Ishikawa (cell line): ENCODE results near the gene ELAVL1.

Source experiments
- CEBPB ChIP-seq: IDR thresholded peaks from 2 replicates; pipeline ENCODE4 v1.6.1; 2012
- CREB1 ChIP-seq: IDR thresholded peaks from 2 replicates; pipeline ENCODE4 v1.6.1; 2012; ENCODE audit warnings: low read depth
- EGR1 ChIP-seq: IDR thresholded peaks from 2 replicates; pipeline ENCODE4 v1.6.1; 2012
- EP300 ChIP-seq: IDR thresholded peaks from 2 replicates; pipeline ENCODE4 v1.6.1; 2012; ENCODE audit warnings: borderline replicate concordance
- FOXM1 ChIP-seq: IDR thresholded peaks from 2 replicates; pipeline ENCODE4 v1.6.1; 2012; ENCODE audit warnings: low read depth, borderline replicate concordance
- MAX ChIP-seq: IDR thresholded peaks from 2 replicates; pipeline ENCODE4 v1.6.1; 2012
- NFIC ChIP-seq: IDR thresholded peaks from 2 replicates; pipeline ENCODE4 v1.6.1; 2012
- RAD21 ChIP-seq: IDR thresholded peaks from 2 replicates; pipeline ENCODE4 v1.6.1; 2012; ENCODE audit warnings: low read depth
- TAF1 ChIP-seq: IDR thresholded peaks from 2 replicates; pipeline ENCODE4 v1.6.1; 2012; ENCODE audit warnings: low read depth, mild to moderate bottlenecking
- TCF12 ChIP-seq: IDR thresholded peaks from 2 replicates; pipeline ENCODE4 v1.6.1; 2012; ENCODE audit warnings: low read depth
- TEAD4 ChIP-seq: IDR thresholded peaks from 2 replicates; pipeline ENCODE4 v1.6.1; 2012
- USF1 ChIP-seq: IDR thresholded peaks from 2 replicates; pipeline ENCODE4 v1.6.1; 2012
- YY1 ChIP-seq: IDR thresholded peaks from 2 replicates; pipeline ENCODE4 v1.6.1; 2012; ENCODE audit warnings: low read depth
- ZBTB7A ChIP-seq: IDR thresholded peaks from 2 replicates; pipeline ENCODE4 v1.6.1; 2012; ENCODE audit warnings: low read depth
- TF ChIP-seq, protein P1 (sequence below): IDR thresholded peaks from 2 replicates; pipeline ENCODE4 v1.6.1; 2012; ENCODE audit warnings: low read depth, mild to moderate bottlenecking

Gene ELAVL1

DNA sequence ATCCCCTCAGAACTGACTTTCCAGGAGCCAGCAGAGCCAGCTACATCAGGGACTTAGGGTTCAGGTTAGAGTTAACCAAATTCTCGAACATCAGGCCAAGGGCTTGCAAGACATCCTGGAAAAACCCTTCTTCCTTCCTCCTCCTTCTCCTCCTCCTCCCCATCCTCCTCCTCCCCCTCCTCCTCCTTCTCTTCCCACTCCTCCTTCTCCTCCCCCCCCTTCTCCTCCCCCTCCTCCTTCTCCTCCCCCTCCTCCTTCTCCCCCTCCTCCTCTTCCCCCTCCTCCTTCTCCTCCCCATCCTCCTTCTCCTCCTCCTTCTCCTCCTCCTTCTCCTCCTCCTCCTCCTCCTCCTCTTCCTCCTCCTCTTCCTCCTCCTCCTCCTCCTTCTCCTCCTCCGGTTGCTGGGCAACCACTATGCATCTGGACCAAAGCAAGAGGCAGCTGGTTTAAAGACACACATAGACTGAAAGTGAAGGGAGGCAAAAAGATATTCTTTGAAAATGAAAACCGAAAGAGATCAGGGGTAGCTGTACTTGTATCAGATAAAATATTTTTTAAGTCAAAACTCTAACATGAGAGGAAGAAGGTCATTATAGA, 41.2 kb upstream of the ELAVL1 start:
- TF ChIP-seq EGR1 (no peak), CREB1 (no peak), NFIC (no peak), RAD21 (no peak), CEBPB (no peak), EP300 (no peak), FOXM1 (no peak), TEAD4 (no peak), YY1 (no peak), TAF1 (no peak), USF1 (no peak), ZBTB7A (no peak), TCF12 (no peak), MAX (no peak)
- TF ChIP-seq, protein P1, sequence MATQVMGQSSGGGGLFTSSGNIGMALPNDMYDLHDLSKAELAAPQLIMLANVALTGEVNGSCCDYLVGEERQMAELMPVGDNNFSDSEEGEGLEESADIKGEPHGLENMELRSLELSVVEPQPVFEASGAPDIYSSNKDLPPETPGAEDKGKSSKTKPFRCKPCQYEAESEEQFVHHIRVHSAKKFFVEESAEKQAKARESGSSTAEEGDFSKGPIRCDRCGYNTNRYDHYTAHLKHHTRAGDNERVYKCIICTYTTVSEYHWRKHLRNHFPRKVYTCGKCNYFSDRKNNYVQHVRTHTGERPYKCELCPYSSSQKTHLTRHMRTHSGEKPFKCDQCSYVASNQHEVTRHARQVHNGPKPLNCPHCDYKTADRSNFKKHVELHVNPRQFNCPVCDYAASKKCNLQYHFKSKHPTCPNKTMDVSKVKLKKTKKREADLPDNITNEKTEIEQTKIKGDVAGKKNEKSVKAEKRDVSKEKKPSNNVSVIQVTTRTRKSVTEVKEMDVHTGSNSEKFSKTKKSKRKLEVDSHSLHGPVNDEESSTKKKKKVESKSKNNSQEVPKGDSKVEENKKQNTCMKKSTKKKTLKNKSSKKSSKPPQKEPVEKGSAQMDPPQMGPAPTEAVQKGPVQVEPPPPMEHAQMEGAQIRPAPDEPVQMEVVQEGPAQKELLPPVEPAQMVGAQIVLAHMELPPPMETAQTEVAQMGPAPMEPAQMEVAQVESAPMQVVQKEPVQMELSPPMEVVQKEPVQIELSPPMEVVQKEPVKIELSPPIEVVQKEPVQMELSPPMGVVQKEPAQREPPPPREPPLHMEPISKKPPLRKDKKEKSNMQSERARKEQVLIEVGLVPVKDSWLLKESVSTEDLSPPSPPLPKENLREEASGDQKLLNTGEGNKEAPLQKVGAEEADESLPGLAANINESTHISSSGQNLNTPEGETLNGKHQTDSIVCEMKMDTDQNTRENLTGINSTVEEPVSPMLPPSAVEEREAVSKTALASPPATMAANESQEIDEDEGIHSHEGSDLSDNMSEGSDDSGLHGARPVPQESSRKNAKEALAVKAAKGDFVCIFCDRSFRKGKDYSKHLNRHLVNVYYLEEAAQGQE: no peak

GRCh38 chr19:8045872-8046568, 40.6 kb upstream of the ELAVL1 start:
- TF ChIP-seq TEAD4 (no peak), CEBPB (no peak), FOXM1 (no peak), EP300 (no peak), USF1 (no peak), MAX (no peak), EGR1 (no peak)
- TF ChIP-seq, protein P1: no peak

- TF ChIP-seq CREB1: no peak
- no peak for TF ChIP-seq YY1
- TF ChIP-seq EP300: no peak
- no peak for TF ChIP-seq CEBPB
- TF ChIP-seq TEAD4: no peak
- no peak for TF ChIP-seq FOXM1
- no peak for TF ChIP-seq NFIC
- TF ChIP-seq MAX: no peak
- TF ChIP-seq, protein P1: no peak
- no peak for TF ChIP-seq TAF1
- no peak for TF ChIP-seq USF1
- TF ChIP-seq RAD21: no peak
- TF ChIP-seq ZBTB7A: no peak
- TF ChIP-seq TCF12: no peak
- no peak for TF ChIP-seq EGR1
These were observed 38.6 kb upstream of the ELAVL1 start for GRCh38 chr19:8044018-8044417.

- no peak for TF ChIP-seq TEAD4
- TF ChIP-seq FOXM1: no peak
- no peak for TF ChIP-seq EGR1
- no peak for TF ChIP-seq YY1
- no peak for TF ChIP-seq NFIC
- TF ChIP-seq CREB1: no peak
- no peak for TF ChIP-seq EP300
- no peak for TF ChIP-seq ZBTB7A
- TF ChIP-seq USF1: no peak
These were observed 37.5 kb upstream of the ELAVL1 start for GRCh38 chr19:8042900-8043299.
